ENCODE data around the gene SARDH.

The SARDH gene

DNA sequence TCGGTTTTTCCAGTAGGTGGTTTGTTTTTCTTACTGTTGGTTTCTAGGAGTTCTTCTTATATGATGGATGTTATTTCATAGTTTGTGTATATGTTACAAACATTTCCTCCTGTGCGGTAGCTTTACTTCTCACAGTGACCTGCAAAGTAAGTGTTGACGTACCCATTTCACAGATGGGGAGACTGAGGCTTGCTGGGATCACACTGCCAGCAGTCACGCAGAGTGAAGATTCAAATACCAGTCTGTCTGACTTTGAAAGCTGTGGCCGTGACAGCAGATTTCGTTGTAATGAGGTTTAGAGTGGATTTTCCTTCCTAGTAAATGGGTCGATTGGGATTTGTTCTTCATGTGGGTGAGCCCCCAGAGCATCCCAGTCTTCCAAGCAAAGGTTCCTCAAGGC is 89.0 kb downstream of the SARDH start:
- in situ Hi-C loops (cut with MboI; ENCODE audit: low sequenced_read_pairs, unreplicated experiment), result no loop called here
- TF ChIP-seq, protein P1, sequence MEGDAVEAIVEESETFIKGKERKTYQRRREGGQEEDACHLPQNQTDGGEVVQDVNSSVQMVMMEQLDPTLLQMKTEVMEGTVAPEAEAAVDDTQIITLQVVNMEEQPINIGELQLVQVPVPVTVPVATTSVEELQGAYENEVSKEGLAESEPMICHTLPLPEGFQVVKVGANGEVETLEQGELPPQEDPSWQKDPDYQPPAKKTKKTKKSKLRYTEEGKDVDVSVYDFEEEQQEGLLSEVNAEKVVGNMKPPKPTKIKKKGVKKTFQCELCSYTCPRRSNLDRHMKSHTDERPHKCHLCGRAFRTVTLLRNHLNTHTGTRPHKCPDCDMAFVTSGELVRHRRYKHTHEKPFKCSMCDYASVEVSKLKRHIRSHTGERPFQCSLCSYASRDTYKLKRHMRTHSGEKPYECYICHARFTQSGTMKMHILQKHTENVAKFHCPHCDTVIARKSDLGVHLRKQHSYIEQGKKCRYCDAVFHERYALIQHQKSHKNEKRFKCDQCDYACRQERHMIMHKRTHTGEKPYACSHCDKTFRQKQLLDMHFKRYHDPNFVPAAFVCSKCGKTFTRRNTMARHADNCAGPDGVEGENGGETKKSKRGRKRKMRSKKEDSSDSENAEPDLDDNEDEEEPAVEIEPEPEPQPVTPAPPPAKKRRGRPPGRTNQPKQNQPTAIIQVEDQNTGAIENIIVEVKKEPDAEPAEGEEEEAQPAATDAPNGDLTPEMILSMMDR (IDR thresholded peaks at IDR 0.05; ENCODE audit: borderline replicate concordance, control extremely low read depth, extremely low read depth, insufficient read depth, missing control alignments), result no peak

DNA sequence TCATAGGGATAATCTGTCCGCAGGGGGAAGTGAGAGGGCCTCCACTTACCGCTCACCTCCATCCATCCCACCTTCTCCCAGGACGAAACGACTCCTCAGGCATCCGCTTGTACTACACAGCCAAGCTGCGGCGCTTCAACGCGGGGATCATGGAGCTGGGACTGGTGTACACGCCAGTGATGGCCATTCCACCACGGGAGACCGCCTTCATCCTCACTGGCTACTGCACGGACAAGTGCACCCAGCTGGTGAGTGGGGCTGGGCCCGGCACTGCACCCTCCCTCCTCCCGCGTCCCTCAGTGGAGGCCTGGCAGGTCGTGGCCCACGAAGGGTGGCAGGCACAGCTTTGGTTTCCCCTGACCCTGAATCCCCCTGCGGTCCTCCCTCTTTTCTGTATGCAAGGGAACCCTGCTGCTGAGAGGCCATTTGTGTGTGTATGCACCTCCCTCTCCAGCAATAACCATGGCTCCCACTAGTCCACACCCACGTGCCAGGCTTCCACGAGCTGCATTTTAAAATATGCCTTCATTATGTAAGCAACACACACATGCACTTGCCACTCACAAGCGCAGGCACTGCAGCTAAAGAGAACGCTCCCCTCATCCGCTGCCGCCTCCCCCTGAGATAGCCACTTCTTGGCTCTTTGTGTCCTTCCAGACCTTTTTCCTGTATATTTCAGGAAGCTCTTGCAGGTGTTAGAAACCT is 90.2 kb downstream of the SARDH start:
- TF ChIP-seq, protein P1 (IDR thresholded peaks at IDR 0.05; ENCODE audit: borderline replicate concordance, control extremely low read depth, extremely low read depth, insufficient read depth, missing control alignments), result no peak
- in situ Hi-C loops (cut with MboI; ENCODE audit: low sequenced_read_pairs, unreplicated experiment), result no loop called here
- no peak for DNase-seq (ENCODE audit: low spot score)

More for the DNA sequence above, 89.0 kb downstream of the SARDH start:
- DNase-seq (ENCODE audit: low spot score), result no peak

DNA sequence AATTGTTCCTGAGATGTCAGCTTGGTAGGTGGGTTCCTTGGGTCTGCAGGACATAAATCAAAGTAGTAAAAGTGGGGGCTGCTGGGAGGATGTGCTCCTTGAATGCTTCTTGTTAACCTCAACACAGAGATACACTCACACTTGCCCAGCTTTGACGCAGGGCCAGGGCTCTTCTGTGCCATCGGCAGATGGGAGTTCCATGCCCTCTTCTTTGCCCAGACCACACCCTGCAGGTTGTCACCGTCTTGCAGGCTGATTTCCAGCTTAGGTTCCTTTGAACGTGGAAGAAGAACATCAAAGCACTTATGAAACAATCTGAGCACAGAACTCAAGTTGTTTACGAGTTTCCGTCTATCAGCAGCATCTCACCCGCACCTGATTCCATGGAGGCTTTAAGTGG is 91.0 kb downstream of the SARDH start:
- TF ChIP-seq, protein P1 (IDR thresholded peaks at IDR 0.05; ENCODE audit: borderline replicate concordance, control extremely low read depth, extremely low read depth, insufficient read depth, missing control alignments), result no peak

DNA sequence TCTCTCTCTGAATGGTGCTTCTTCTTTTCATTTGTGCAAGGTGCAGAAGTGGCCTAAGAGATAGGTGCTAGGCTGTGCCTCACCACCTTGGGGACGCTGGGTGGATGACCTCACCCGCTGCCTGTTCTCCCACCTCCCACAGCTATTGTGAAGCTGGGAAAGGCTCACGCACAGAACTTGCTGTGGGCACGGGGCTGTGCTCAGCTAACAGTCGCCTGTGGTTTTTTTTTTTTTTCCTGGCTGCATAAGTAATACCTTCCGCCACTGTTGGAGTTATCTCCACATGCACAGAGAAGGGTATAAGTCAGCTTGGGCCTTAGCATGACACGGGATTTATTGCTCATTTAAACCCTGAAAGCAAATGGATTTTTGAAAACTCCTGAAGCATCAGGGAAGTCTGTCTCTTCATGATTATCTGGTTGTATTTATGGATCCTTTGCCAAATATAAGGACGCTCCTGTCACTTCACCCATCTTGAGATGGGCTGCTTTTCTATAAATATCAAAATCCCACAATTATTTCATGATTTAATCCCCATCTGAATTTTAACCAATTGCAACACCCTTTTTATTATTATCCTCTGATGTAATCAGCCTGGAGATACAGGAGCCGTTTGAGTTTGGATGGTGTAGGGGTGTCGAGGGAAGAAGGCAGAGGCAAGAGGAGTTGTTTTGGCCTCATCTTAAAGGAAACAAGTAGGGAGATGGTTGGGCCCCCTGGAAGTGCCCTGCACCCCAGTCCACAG is 93.0 kb downstream of the SARDH start:
- DNase-seq (ENCODE audit: low spot score), result no peak
- TF ChIP-seq, protein P1 (IDR thresholded peaks at IDR 0.05; ENCODE audit: borderline replicate concordance, control extremely low read depth, extremely low read depth, insufficient read depth, missing control alignments), result no peak
- in situ Hi-C loops (cut with MboI; ENCODE audit: low sequenced_read_pairs, unreplicated experiment), result no loop called here

More for the DNA sequence above, 91.0 kb downstream of the SARDH start:
- no peak for DNase-seq (ENCODE audit: low spot score)
- in situ Hi-C loops (cut with MboI; ENCODE audit: low sequenced_read_pairs, unreplicated experiment), result no loop called here

DNA sequence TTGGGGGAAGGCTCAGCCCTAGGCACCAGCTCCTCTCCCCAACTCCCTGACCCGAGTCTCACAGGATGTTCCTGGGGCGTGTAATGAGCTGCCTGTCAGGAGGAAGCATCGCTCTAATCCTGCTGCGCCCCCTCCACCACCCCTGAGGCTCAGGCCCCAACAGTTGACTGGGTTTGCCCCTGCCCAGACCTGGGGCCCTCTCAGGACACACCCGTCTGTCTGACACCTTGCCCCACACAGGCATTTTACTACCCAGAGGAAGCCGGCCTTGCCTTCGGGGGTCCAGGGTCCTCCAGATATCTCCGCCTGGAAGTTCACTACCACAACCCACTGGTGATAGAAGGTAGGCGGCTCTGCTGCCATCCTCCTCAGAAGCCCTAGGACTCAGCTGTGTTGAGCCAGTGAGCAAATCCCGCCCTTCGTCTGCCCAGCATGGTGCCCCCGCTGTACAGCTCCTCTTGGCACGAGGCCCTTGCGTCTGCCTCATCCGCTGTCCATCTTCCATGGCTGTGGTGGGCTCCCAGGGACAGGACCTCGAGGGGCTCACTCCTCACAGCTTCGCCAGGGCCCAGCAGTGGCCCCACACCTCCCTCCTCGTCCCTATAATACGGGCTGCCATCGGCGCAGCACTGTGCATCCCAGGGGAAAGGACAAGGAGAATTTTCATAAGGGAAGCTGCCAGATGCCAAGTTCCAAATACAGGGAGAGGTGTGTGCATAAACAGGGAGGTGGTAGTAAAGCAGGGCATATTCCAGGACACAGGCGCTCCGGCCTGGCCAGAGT is 94.0 kb downstream of the SARDH start:
- in situ Hi-C loops (cut with MboI; ENCODE audit: low sequenced_read_pairs, unreplicated experiment), result no loop called here
- TF ChIP-seq, protein P1 (IDR thresholded peaks at IDR 0.05; ENCODE audit: borderline replicate concordance, control extremely low read depth, extremely low read depth, insufficient read depth, missing control alignments), result no peak
- no peak for DNase-seq (ENCODE audit: low spot score)

DNA sequence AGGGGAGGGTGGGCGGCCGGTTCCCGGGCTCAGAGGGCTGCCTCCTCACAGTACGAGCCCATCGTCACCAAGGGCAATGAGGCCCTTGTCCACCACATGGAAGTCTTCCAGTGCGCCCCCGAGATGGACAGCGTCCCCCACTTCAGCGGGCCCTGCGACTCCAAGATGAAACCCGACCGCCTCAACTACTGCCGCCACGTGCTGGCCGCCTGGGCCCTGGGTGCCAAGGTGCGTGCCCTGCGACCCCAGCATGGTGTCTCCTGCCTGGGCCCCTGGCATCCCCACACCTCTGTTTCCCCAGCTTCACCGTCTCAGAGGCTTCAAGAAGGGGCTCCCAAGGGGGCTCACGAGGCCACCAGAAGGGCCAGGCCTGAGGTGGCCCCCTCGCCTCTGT is 94.8 kb downstream of the SARDH start:
- no peak for DNase-seq (ENCODE audit: low spot score)
- TF ChIP-seq, protein P1 (IDR thresholded peaks at IDR 0.05; ENCODE audit: borderline replicate concordance, control extremely low read depth, extremely low read depth, insufficient read depth, missing control alignments), result no peak
- in situ Hi-C loops (cut with MboI; ENCODE audit: low sequenced_read_pairs, unreplicated experiment), result no loop called here

All from GM13976 (cell line).